ENCODE measurements around the gene GFI1B. TPM values are rescaled to one million over a fixed set of nuclear protein-coding genes. Genes with fewer than 3 reads are reported as not detected.
A peak's percentile ranks its signal among the peaks of the same experiment; 100 is the strongest.

The GFI1B gene
- total and polyA plus RNA-seq, 10 of the 15 experiments (the other 5 are each of a cell fraction or from before 2014, with no cell fraction given), result 0.04 to 0.11 (median 0.05) TPM; not detected in 7

DNA sequence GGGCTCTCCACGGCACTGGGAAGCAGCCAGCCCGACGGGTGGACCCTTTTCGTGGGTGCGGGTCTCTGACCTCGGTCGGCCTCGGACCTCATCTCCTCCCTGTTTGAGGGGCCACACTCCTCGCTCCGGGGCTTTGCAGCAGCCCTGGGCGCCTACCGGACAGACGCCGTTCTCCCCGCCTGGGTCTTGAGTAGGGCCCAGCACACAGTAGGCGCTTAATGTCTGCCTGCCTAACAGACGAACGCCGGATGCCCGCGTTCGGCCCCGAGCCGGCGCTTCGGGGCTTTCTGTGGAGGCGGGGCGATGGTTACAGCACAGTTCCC lies 51.5 kb downstream of the GFI1B start (continued):
- TF ChIP-seq, protein P1, sequence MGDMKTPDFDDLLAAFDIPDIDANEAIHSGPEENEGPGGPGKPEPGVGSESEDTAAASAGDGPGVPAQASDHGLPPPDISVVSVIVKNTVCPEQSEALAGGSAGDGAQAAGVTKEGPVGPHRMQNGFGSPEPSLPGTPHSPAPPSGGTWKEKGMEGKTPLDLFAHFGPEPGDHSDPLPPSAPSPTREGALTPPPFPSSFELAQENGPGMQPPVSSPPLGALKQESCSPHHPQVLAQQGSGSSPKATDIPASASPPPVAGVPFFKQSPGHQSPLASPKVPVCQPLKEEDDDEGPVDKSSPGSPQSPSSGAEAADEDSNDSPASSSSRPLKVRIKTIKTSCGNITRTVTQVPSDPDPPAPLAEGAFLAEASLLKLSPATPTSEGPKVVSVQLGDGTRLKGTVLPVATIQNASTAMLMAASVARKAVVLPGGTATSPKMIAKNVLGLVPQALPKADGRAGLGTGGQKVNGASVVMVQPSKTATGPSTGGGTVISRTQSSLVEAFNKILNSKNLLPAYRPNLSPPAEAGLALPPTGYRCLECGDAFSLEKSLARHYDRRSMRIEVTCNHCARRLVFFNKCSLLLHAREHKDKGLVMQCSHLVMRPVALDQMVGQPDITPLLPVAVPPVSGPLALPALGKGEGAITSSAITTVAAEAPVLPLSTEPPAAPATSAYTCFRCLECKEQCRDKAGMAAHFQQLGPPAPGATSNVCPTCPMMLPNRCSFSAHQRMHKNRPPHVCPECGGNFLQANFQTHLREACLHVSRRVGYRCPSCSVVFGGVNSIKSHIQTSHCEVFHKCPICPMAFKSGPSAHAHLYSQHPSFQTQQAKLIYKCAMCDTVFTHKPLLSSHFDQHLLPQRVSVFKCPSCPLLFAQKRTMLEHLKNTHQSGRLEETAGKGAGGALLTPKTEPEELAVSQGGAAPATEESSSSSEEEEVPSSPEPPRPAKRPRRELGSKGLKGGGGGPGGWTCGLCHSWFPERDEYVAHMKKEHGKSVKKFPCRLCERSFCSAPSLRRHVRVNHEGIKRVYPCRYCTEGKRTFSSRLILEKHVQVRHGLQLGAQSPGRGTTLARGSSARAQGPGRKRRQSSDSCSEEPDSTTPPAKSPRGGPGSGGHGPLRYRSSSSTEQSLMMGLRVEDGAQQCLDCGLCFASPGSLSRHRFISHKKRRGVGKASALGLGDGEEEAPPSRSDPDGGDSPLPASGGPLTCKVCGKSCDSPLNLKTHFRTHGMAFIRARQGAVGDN (IDR thresholded peaks at IDR 0.05), result no peak
- TF ChIP-seq SMAD5 (IDR thresholded peaks at IDR 0.05; ENCODE audit: low read depth) (no peak), ZBTB4 (CRISPR knock-in tag; IDR thresholded peaks at IDR 0.05) (no peak), ETV6 (conservative IDR thresholded peaks at IDR 0.05 in 1 of 2, IDR thresholded peaks at IDR 0.05 in 1 of 2; ENCODE audit: borderline replicate concordance in 1 of 2, low read depth in 1 of 2) (no peak), ATF7 (IDR thresholded peaks at IDR 0.05; ENCODE audit: low read depth) (no peak), RELB (IDR thresholded peaks at IDR 0.05; ENCODE audit: low read depth) (no peak), IRF3 (IDR thresholded peaks at IDR 0.05) (no peak), CHD2 (IDR thresholded peaks at IDR 0.05; ENCODE audit: borderline replicate concordance, low read depth, low read length) (no peak), RFX5 (IDR thresholded peaks at IDR 0.05; ENCODE audit: low read depth, low read length) (no peak), ASH2L (IDR thresholded peaks at IDR 0.05; ENCODE audit: borderline replicate concordance, low read depth) (no peak), RB1 (IDR thresholded peaks at IDR 0.05; ENCODE audit: borderline replicate concordance) (peak; percentile 16; the same call in 1 of the 2 replicates), ZSCAN29 (IDR thresholded peaks at IDR 0.05) (no peak)
- TF ChIP-seq, protein P2, sequence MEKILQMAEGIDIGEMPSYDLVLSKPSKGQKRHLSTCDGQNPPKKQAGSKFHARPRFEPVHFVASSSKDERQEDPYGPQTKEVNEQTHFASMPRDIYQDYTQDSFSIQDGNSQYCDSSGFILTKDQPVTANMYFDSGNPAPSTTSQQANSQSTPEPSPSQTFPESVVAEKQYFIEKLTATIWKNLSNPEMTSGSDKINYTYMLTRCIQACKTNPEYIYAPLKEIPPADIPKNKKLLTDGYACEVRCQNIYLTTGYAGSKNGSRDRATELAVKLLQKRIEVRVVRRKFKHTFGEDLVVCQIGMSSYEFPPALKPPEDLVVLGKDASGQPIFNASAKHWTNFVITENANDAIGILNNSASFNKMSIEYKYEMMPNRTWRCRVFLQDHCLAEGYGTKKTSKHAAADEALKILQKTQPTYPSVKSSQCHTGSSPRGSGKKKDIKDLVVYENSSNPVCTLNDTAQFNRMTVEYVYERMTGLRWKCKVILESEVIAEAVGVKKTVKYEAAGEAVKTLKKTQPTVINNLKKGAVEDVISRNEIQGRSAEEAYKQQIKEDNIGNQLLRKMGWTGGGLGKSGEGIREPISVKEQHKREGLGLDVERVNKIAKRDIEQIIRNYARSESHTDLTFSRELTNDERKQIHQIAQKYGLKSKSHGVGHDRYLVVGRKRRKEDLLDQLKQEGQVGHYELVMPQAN (conservative IDR thresholded peaks at IDR 0.05), result peak; percentile 72
- TF ChIP-seq, protein P3, sequence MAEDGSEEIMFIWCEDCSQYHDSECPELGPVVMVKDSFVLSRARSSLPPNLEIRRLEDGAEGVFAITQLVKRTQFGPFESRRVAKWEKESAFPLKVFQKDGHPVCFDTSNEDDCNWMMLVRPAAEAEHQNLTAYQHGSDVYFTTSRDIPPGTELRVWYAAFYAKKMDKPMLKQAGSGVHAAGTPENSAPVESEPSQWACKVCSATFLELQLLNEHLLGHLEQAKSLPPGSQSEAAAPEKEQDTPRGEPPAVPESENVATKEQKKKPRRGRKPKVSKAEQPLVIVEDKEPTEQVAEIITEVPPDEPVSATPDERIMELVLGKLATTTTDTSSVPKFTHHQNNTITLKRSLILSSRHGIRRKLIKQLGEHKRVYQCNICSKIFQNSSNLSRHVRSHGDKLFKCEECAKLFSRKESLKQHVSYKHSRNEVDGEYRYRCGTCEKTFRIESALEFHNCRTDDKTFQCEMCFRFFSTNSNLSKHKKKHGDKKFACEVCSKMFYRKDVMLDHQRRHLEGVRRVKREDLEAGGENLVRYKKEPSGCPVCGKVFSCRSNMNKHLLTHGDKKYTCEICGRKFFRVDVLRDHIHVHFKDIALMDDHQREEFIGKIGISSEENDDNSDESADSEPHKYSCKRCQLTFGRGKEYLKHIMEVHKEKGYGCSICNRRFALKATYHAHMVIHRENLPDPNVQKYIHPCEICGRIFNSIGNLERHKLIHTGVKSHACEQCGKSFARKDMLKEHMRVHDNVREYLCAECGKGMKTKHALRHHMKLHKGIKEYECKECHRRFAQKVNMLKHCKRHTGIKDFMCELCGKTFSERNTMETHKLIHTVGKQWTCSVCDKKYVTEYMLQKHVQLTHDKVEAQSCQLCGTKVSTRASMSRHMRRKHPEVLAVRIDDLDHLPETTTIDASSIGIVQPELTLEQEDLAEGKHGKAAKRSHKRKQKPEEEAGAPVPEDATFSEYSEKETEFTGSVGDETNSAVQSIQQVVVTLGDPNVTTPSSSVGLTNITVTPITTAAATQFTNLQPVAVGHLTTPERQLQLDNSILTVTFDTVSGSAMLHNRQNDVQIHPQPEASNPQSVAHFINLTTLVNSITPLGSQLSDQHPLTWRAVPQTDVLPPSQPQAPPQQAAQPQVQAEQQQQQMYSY (CRISPR knock-in tag; IDR thresholded peaks at IDR 0.05), result no peak

All from GM12878 (cell line).